ENCODE data around the gene KRTAP6-3.

- TF ChIP-seq POLR2AphosphoS5 (IDR thresholded peaks at IDR 0.05; ENCODE audit: borderline replicate concordance, low read depth, low read length) (no peak), EZH2 (IDR thresholded peaks at IDR 0.05) (no peak), FOXP2 (optimal IDR thresholded peaks at IDR 0.05; ENCODE audit: control extremely low read depth, extremely low read length, insufficient read depth) (no peak)
Observed at GRCh38 chr21:30563072-30563471, 29.2 kb upstream of the KRTAP6-3 start.
